ENCODE data around the gene RPS6KC1.

GRCh38 chr1:213034713-213035112 lies 16.3 kb upstream of the RPS6KC1 start:
- TF ChIP-seq, protein P1, sequence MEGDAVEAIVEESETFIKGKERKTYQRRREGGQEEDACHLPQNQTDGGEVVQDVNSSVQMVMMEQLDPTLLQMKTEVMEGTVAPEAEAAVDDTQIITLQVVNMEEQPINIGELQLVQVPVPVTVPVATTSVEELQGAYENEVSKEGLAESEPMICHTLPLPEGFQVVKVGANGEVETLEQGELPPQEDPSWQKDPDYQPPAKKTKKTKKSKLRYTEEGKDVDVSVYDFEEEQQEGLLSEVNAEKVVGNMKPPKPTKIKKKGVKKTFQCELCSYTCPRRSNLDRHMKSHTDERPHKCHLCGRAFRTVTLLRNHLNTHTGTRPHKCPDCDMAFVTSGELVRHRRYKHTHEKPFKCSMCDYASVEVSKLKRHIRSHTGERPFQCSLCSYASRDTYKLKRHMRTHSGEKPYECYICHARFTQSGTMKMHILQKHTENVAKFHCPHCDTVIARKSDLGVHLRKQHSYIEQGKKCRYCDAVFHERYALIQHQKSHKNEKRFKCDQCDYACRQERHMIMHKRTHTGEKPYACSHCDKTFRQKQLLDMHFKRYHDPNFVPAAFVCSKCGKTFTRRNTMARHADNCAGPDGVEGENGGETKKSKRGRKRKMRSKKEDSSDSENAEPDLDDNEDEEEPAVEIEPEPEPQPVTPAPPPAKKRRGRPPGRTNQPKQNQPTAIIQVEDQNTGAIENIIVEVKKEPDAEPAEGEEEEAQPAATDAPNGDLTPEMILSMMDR (conservative IDR thresholded peaks at IDR 0.05 in 1 of 2, IDR thresholded peaks at IDR 0.05 in 1 of 2; ENCODE audit: extremely low read depth in 1 of 2, insufficient read depth in 1 of 2, low read depth in 1 of 2, low read length in 2 of 2): no peak
- no peak for TF ChIP-seq EZH2 (IDR thresholded peaks at IDR 0.05; ENCODE audit: borderline replicate concordance, low read length)

Measured in mammary epithelial cell (primary cell).